Stimulated activated CD4-positive, alpha-beta T cell treated with anti-CD3 and anti-CD28 coated beads, TNF-alpha, amount 100 ng/mL, for 24 hours (primary cell): Measurements from ENCODE around the gene UBE2F.

Source experiments
- DNase-seq, 3 experiments: peaks; one replicate each; pipeline ENCODE4 v3.0.0-alpha.2; 2020; ENCODE audit warnings: low read depth in 3 of 3

UBE2F gene, protein sequence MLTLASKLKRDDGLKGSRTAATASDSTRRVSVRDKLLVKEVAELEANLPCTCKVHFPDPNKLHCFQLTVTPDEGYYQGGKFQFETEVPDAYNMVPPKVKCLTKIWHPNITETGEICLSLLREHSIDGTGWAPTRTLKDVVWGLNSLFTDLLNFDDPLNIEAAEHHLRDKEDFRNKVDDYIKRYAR

DNA sequence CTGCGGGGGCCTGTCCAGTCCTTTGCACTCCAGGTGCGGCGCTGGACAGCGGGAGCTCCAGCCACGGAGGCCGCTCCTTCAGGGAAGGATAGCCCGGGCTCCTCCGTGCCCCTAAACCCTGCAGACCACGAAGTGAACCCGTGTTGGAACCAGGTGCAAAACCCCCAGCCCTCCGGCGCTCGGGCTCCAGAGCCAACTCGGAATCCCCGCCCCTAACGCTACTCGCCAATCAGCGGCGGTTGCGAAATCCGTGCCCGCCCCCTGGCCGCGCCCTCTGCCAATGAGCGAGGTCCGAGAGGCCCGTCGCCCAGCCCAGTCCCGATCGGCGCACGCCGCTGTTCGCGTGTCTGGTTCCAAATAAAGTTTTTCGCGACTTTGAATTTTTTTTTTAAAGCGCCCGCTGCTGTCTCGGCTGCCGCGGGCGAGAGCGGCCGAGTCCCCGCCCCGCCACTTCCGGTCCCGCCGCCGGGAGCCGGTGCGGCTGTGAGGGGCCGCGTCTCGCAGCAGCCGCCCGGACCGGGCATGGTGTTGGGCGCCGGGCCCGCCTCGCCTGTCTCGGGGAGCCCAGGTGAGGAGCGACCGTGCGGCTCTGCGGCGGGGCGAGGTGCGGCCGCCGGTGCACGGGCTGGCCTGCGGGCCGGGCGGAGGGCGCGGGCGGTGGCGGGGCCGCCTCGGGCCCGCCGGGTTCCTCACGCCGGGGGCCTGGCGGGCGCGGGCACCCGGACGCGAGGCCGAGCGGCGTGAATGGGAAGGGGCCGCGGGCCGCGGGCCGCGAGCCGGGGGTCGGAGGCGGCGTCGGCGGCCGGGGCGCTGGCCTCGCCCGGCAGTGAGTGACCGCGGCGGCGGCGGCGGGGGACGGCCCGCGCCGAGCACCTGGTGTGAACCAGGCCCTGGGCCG, at the start of gene UBE2F:
TSS of gene UBE2F (plus strand) at position 450 of the 898 bp plus-strand sequence. CDS start 6,094 bp downstream, outside the sequence.
- peak; percentile 95 to 97 (median 96) for DNase-seq

GRCh38 chr2:237917696-237918374, 49.0 kb upstream of the UBE2F start:
- DNase-seq = no peak

DNA sequence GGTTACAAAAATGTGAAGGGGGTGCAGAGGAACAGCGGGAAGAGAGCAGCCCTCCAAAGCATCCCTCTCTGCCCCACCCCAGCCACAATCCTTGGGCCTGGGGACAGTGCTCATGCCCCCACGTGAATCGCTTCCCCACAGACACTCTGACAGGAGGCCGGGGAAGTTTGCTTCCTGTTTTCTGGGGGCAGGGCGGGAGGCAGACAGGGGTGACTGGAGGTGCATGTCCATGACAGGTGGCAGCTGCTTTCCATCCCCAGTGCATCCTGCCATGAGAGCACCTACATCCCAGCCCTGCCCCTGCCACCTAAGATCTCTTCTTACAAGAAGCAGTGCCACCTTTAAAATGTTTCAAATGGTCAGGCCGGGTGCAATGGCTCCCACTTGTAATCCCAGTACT, 47.2 kb upstream of the UBE2F start:
- no peak for DNase-seq

DNA sequence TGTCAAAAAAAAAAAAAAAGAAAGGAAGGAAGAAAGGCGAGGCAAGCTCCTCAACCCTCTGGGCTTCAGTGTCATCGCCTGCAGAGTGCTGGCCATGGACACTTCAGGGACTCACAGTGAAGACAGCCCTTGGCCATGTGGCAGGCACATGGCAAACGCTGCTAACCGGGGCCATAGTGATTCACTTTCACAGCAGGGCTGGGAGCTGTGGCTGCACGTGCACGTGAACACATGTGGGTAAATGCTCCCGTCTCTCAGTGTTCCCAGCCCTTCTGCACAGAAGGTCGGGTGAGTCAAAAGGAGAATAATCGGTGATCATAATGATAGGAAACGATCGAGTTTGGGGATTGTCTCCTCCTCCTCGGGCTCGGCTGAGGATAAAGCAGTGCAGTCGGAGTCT, 46.1 kb upstream of the UBE2F start:
- DNase-seq = no peak

- DNase-seq = no peak
Observed at GRCh38 chr2:237921967-237922492, 44.8 kb upstream of the UBE2F start.

GRCh38 chr2:237922641-237923361, 44.0 kb upstream of the UBE2F start:
- DNase-seq = peak in 1 of 3 experiments; percentile 12

DNA sequence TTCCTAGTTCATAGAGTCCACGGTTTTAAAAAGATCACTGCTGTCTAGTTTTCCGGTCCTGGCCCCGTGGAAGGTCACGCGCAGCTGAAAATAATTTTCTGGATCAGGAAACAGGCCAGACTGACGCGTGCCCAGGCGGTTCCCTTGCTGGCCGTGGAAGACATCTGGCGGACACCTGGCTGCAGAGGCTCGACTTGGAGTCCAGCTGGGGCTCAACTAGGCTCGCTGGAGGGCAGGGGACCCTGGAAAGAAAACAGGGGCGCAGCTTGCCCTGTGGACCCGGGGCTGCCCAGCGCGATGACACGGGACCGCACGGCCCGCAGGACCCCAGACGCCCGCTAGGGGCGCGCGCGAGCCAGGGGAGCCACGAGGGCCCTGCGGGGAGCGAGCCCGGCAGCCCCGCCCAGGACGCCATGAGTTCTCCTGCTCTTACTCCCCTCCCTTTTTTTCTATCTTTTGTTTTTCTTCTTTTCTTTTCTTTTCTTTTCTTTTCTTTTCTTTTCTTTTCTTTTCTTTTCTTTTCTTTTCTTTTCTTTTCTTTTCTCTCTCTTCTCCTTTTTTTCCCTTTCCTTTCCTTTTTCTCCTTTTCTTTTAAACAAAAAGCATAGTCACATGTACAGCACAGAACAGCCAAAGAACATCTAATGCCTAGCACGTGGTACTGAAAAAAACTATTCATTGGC, 43.2 kb upstream of the UBE2F start:
- peak; percentile 58 to 79 (median 75) for DNase-seq

DNA sequence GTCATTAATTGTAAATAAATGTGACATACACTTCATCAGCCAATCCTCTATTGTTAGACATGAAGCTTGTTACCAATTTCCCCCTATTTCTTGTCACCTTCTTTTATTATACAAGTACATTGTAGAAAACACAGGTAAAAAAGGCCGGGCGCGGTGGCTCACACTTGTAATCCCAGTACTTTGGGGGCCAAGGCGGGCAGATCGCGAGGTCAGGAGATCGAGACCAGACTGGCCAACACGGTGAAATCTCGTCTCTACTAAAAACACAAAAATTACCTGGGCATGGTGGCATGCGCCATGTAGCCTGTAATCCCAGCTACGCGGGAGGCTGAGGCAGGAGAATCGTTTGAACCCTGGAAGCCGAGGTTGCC, 42.7 kb upstream of the UBE2F start:
- no peak for DNase-seq

DNA sequence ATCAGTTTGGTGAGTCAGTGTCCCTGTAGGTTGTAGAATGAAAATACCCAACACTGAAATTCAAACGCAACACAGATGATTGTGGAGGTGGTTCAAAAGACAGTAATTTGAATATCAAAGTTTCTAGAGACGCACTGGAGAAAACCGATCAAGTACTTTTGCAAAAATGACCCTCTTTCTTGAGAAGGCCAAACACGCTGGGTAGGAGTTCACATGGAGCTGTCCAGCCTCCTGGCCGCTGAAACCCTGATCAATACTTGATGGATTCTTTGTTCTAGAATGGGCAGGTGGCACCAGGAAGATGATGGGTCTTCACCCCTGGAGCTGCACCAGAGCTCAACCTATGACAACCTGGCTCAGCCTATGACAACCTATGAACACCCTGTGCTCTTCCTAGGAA, 39.7 kb upstream of the UBE2F start:
- DNase-seq = no peak

GRCh38 chr2:237927986-237928385, 38.8 kb upstream of the UBE2F start:
- no peak for DNase-seq

GRCh38 chr2:237929979-237930378, 36.8 kb upstream of the UBE2F start:
- DNase-seq = no peak

GRCh38 chr2:237931205-237931721, 35.6 kb upstream of the UBE2F start:
- no peak for DNase-seq

DNA sequence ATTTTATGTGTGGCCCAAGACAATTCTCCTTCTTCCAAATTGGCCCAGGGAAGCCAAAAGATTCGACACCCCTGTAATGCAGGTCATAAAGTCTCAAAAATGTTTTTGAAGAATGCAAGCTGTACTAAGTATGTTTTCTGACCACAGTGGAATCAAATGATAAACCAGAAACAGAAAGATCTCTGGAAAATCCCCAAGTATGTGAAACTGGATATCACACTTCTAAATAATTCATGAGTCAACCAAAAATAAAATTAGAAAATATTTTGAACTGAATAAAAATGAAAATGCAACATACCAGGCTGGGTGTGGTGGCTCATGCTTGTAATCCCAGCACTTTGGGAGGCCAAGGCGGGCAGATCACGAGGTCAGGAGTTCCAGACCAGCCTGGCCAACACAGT, 34.1 kb upstream of the UBE2F start:
- no peak for DNase-seq

DNA sequence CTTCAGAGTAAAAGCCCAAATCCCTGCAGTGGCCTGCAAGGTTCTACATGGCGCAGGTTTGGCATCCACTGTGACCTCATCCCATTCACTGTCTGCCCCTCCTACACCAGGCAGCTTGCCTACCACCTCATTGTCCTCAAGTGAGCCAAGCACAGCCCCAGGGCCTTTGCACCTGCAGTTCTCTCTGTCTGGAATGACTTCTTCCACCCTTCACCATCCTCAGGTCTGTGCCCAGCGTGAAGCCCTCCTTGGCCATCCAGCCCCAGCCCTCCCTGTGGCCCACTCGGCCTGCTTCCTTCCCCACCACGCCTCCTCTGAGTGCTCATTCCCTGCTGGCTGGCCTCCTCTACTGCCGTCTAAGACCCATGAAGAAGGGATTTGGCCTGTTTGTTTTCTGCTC, 32.6 kb upstream of the UBE2F start:
- DNase-seq = no peak

DNA sequence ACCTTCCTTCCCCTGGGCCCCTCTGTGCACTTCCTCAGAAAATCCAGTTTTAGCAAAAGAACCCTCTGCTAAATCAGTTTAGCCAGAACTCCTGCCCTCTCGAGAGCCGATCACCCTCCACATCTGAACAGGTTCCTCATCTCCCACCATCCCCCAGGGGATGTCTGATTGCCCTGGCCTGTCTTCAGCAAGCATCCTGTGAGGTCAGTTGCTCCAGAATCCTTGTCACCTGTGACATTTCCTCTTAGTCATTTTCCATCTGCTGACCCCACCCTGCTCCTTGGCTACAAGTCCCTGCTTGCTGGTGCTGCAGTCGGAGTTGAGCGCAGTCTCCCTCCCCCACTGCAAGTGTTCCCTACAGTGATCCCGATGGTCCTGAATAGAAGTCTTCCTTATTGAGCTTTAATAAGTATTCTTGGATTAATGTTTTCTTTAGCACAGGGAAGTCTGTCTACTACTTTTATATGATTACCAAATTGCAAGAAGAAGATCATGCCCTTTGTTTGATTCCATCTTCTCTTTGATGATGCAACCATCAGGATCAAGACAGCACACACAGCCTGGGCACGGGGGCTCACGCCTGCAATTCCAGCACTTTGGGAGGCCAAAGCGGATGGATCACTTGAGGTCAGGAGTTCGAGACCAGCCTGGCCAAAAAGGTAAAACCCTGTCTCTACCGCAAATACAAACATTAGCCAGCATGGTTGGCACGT, 30.9 kb upstream of the UBE2F start:
- no peak for DNase-seq

DNA sequence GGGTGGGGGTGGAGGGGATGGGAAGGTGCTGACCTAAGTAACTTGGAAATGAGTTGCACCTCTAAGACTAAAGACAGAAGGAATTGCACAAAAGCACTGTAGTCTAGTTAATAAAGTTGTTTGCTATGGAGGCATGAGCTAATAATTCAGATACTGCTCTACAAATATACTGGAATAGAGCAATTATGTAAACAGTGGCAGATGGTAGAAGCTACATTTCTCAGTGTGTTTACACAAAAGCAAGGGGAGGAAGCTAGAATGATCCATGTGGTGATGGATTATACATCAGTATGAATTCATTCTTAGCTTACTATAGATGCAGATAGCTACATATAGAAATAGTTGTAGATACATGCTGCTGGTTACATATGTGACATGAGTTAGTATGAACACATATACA, 27.6 kb upstream of the UBE2F start:
- no peak for DNase-seq

DNA sequence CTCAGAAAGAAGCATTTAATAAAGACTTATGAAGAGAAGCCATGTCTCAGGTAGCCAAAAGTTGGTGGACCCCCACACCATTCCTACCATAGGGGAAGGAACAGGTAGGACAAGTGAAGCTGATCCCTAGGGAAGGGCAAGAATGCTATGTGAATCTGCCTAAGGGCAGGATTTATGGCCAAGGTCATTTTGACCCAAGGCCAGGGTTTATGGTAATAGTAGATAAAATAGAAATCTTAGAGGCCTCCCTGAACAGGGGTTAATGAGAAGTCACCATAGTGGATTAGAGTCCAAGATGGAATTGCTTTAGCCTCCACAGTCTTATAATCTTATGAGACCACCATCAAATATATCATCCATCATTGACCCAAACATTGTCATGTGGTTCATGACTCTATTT, 26.0 kb upstream of the UBE2F start:
- DNase-seq = no peak

DNA sequence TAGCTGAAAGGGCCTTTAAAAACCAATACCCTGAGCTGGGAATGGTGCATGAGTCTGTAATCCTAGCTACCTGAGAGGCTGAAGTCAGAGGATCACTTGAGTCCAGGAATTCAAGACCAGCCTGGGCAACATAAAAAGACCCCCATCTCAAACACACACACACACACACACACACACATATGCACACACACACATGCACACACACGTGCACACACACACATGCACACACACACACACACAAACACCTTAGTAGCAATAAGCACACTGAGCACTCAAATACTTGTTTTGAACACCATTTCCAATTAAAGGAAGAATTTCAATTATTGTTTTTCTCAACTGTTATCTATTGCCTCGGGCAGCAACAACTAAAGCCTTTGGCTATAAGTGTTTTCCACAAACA, 25.6 kb upstream of the UBE2F start:
- DNase-seq = no peak

DNA sequence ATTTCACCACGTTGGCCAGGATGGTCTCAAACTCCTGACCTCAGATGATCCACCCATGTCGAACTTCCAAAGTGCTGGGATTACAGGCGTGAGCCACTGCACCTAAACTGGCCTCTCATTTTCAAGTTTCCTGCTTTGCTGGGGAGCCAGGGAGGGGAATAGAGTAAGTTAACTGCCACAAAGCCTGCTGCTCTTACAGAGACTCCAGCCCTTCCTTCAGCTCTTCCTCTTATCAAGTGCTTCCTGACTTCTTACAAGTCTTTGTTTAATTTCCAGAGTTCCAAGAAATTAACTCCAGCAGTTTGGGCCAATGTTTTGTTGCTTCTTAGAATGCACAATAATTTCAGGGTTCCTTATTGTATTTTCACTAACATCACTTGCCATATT, 24.3 kb upstream of the UBE2F start:
- DNase-seq = no peak

GRCh38 chr2:237943395-237944094, 23.3 kb upstream of the UBE2F start:
- DNase-seq = no peak
